GM19463 (cell line): ENCODE results near the gene C19orf12.

Experiments used
- ATAC-seq: cut with Tn5 transposase; IDR thresholded peaks from one replicate; pipeline ENCODE4 v1.9.1; 2021; ENCODE audit warnings: mild to moderate bottlenecking, moderate library complexity; ENCODE audit not compliant: unreplicated experiment

The C19orf12 gene

DNA sequence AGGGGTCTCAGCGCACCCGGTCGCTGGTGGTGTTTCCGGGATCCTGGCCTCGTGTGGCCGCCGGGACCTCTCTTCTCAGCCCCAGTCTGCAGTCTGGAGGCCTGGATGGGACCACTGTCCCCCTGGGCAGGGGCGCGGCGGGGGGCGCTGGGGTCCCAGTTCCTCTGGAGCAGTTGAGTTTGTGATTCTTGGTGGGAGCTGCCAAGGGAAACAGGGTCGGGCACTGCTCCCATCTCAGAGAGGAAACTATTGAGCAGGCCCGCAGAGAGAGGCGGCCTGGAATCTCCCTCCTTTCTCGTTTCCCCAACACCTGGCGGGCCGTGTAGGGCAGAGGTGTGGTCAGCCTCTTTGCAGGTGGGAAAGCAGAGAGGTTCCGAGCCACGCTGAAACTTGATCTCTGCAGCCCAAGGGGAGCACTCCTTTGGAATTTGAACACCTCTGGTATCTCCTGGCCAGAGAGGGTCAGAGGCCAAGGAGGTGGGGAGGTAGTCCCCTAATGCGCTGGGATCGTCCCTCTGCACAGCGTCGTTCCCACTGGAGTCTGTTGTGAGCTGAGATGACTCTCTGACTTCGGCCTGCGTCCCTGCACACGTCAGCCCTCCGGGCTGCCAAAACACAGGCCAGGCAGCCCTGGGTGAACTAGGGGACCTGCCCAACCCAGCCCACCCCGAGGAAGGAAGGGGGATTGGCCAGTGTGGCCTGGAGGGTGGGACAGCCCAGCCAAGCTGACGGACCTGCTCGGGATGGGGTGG, 49.1 kb downstream of the C19orf12 start:
- no peak for ATAC-seq

DNA sequence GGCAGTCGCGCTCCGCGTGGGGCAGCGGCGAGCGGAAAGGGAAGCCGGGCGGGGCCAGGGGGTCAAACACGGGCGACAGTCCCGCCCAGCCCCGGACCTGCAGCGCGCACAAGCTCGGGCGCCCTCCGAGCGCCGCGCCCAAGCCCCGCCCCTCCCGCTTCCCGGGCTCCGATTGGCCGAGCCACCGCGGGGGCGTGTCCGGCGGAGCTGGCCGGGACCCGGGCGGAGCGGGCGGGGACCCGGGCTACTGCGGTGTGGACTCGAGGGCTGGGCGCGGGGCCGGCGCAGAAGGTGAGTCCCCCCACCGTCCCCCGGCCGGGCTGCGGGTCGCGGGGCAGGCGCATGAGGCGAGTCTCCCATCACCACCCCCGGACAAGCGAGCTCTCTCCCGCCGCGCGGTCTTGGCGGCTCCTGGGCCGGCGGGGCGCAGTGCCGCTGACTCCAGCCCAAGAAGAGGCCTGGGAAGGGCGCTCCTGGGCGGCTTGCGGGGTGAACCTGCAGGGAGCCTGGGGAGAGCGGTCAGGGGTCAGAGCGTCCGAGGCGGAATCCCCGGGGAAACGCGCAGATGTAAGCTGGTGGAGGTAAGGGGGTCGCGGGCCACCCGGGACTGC, 49.7 kb downstream of the C19orf12 start, which contains the start of gene PLEKHF1:
Gene PLEKHF1, plus strand, starts transcription at position 247 of the 611 bp plus-strand sequence. CDS start 8,379 bp downstream, outside the sequence.
- ATAC-seq, result peak; percentile 93

DNA sequence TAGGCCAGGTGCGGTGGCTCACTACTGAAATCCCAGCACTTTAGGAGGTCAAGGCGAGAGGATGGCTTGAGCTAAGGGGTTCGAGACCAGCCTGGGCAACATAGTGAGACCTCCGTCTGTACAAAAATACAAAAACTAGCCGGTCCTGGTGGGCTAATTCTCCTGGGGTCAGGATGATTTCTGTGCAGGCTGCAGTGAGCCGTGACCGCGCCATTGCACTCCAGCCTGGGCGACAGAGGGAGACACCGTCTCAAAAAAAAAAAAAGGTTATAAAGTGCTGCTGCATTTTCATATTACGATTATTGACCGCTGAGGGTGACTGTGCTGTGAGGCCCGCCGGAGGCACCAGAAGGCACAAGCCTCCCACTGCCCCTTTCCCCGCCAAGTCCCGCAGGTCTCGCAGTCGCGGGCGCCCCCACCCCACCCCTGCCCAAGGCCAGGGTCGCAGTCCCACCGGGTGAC, 50.3 kb downstream of the C19orf12 start:
- ATAC-seq, result no peak

DNA sequence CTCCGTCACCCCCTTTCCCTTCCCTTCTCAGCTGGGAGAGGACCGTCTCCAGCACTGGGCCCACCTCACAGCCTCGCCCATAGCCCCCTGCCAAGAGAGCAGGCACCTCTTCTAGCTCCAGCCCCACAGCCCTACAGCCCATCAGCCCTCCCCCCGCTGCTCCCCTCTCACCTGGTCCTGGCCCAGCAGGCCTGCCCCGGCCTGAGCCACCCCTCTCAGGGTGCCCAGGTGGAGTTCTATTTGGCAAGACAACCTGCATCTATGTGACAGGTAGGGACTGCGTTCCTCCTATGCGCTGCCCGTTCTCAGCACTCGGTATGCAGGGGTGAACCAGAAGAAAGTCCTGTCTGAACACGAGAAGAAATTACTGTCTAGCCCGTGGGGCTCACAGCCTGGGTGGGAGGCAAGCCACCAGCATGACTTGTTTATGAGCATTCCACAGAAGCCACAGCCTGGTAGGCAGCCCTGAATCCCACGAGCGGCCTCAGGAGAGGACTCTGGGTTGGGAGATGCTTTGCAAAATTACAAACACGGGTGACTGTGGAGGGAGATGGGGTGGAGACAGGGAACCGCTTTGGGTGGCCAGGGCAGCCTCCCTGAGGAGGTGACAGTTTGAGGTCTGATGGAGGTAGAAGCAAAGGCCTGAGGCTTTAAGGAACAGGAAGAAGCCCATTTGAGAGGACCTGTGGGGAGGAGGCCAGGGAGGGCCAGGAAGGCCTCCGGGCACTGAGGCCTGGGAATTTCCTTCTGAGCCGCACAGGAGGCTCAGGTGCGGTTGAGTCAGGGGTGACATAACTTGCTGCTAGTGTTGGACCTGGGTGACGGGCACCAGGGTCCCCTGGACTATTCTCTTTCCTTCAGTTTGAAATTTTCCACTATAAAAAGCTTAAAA, 51.0 kb downstream of the C19orf12 start:
- no peak for ATAC-seq

DNA sequence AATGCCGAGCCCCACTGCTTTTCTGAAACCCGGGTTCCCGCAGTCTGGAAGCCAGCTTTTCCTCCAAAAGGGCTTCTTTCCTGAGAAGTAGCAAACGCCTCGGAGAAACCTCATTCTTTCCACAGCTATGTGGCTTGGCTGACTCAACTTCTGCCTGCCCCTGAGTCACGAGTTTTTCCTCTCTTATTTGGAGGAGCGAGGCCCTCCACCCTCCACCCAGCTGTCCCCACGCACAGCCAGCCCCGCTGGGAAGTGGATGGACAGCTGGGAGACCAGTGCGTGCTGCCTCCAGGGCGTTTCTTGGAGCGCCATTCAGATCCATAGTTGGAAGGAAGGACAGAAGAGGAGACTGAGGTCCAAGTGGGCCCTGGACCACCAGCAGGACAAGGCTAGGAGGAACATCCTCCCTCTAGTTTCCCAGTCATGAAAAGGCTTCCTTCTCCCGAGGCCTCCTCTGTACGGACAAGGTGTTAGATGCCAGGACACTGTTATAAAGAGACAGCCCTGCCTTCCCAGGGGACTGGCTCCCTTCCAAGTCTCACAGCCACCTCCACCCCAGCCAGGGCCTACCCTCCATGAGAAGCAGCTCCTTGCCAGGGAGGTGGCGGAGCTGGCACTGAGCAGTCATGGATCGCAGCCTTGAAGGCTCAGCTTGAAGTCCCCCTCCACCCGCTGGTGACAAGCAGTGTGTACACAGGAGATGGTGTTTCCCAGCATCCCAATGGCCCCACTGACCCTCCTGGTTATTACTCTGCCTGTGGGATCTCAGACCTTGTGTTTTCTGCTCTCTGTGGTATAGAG, 52.3 kb downstream of the C19orf12 start:
- no peak for ATAC-seq

DNA sequence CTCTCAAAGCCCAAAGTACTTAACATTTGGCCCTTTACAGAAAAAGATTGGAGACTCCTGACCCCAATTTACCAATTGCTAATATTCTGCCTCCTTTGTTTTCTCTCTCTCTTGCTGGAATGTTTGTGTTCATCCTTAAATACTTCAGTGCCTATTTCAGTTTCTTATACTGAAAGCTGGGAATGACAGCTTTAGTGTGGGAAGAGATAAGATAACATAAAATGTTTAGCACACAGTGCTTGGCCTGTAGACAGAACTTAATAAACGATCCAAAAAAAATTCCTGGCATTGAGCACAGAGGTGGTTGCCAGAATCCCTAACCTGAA, 52.8 kb downstream of the C19orf12 start:
- no peak for ATAC-seq

DNA sequence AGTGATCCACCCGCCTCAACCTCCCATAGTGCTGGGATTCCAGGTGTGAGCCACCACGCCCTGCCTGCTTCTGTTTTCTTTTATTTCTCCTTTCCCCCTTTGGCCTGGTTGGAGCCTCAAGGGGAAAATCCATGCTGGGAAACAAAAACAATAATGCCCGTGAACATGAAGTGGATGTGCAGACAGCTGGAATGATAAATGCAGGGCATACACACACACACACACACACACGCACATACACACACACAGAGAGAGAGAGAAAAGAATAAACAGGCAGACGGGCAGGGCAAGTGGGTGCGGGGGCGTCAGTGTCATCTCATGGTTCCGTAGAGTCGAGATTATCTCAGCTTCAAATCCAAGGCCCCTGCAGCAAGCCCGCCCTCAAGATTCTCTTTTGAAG, 54.2 kb downstream of the C19orf12 start:
- no peak for ATAC-seq

DNA sequence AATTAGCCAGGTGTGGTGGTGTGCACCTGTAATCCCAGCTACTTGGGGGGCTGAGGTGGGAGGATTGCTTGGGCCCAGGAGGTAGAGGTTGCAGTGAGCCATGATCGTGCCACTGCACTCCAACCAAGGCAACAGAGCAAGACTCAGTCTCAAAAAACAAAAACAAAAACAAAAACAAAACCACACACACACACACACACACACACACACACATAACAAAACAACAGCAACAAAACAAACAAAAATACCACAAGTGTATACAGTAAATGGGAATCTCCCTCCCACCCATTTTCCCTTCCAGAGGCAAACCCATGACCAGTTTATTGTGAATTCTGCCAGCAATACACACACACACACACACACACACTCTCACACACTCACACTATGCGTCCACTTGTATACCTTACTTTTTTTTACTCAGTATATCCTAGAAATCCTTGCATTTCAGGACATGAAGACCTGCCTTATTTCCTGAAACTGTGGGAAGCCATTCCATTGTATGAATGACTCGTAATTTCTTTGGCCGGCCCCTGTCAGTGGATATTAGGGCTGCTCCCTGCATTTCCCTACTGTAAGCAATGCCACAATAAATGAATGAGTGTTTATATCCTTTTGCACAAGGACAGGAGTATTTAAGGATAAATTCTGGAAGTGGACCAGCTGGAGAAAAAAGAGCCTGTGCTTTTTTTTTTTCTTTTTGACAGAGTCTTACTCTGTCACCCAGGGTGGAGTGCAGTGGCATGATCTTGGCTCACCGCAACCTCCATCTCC, 56.7 kb downstream of the C19orf12 start:
- ATAC-seq, result no peak

DNA sequence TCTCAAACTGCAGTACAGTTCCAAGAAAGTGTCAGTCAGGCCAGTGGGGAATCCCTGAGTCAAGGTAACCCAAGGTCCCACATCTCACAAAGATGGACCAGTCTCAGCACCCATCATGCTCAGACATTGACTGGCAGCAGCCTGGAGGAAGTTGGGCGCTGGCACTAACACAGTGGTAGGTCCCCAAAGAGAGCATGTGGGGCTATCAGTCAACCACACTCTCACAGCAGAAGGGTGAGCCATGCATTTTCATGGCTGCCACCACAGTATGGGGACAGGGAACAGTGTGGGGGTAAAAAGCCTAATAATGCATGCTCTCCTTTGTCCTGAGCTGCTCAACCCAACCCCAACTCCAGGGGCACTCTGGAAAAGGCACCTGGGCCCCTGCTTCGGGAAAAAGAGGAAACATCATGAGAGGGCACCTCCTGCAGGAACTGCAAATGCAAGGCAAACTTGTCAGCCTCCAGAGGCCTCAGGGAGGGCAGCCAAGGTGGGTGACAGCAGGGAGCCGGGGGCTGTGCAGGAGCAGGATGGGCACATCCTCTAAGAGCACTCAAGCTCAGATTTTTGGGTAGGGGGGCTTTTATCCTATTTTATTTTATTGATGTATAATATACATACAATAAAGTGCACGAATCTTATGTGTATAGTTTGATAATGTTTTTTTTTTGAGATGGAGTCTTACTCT, 59.3 kb downstream of the C19orf12 start:
- no peak for ATAC-seq

DNA sequence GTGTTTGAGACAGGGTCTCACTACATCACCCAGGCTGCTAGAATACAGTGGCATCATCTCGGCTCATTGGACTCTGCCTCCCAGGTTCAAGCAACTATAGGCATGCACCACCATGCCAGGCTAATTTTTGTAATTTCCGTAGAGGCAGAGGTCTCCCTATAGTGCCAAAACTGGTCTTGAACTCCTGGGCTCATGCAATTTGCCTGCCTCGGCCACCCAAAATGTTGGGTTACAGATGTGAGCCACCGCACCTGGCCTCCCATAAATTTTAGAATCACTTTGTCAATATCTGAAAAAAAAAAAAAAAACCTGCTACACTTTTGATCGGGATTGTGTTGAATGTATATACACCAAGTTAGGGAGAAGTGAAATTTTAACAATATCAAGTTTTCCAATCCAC, 61.7 kb downstream of the C19orf12 start:
- no peak for ATAC-seq

DNA sequence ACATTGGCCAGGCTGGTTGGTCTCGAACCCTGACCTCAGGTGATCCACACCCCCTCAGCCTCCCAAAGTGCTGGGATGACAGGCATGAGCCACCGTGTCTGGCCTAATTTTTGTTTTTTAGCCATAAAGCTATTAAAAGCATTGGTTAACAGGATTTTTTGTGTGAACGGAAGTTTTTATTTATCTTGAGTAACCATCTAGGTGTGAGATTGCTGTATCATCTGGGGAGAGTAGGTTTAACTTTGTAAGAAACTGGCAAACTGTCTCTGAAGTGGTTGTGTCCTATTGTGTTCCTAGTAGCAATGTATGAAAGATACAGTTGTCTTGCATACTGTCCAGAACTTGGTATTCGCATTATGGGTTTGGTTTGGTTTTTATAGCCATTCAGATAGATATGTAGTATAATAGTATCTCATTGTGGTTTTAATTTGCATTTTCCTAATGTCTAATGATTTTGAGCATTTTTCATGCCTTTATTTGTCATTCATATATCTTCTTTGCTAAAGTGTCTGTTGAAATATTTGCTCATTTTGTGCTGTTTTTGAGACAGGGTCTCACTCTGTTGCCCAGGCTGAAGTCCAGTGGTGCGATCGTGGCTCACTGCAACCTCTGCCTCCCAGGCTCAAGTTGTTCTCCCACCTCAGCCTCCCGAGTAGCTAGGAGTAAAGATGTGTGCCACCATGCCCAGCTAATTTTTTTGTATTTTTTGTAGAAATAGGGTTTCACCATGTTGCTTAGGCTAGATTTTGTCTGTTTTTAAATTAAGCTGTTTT, 63.3 kb downstream of the C19orf12 start:
- ATAC-seq, result no peak

DNA sequence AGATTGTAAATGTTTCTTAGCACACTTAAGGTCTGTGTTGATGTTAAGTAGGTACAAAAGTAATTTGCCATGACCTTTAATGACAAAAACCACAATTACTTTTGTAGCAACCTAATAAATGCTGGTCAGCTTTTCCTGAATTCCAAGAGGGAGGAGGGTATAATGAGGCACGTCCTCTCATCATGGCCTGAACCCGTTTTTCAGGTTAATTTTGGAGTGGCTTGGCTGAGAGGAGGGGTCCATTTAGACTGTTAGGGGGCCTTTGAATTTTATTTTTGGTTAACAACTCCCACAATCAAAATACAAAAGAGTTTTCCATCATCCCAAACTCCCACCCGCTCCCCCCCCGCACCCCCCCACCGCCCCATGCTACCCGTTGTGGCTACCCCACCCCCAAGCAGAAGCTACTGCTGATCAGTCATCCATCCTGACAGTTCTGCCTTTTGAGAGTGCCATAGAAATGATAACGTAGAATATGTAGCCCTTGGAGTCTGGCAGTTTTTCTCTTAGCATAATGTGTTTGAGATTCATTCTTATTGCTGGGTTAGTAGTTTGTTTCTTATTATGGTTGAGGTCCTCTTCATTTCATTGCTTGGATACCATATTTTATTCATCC, 64.2 kb downstream of the C19orf12 start:
- no peak for ATAC-seq
